NCI-H1417 (cell line): ENCODE data around the gene CAPN13.

ENCODE experiments used
- DNase-seq, 3 experiments: peaks; one replicate each; lab custom pipeline; 2025; lab: John Stamatoyannopoulos, UW

Gene CAPN13

GRCh38 chr2:30764021-30764800 is 43.0 kb downstream of the CAPN13 start:
- DNase-seq, result no peak

GRCh38 chr2:30763151-30763660 is 44.0 kb downstream of the CAPN13 start:
- DNase-seq, result no peak

GRCh38 chr2:30761226-30761625 is 46.0 kb downstream of the CAPN13 start:
- DNase-seq, result no peak

GRCh38 chr2:30759481-30759880 is 47.8 kb downstream of the CAPN13 start:
- no peak for DNase-seq

- DNase-seq, result no peak
Observed at GRCh38 chr2:30758191-30758651, 49.0 kb downstream of the CAPN13 start.

GRCh38 chr2:30757749-30758148 is 49.5 kb downstream of the CAPN13 start:
- DNase-seq, result no peak

GRCh38 chr2:30756971-30757370 is 50.3 kb downstream of the CAPN13 start:
- no peak for DNase-seq

- peak in 2 of 3 experiments; percentile 67 to 89 for DNase-seq
Observed at GRCh38 chr2:30756051-30756719, 51.1 kb downstream of the CAPN13 start.

- DNase-seq, result no peak
Observed at GRCh38 chr2:30753630-30754029, 53.6 kb downstream of the CAPN13 start.

GRCh38 chr2:30752811-30753210 is 54.4 kb downstream of the CAPN13 start:
- DNase-seq, result no peak

- DNase-seq, result peak in 1 of 3 experiments; percentile 9
Observed at GRCh38 chr2:30747206-30747605, 60.0 kb downstream of the CAPN13 start.

- DNase-seq, result no peak
Observed at GRCh38 chr2:30744823-30745222, 62.4 kb downstream of the CAPN13 start.

GRCh38 chr2:30741576-30741975 is 65.7 kb downstream of the CAPN13 start:
- DNase-seq, result no peak

- DNase-seq, result no peak
Observed at GRCh38 chr2:30738141-30738911, 68.9 kb downstream of the CAPN13 start.

- DNase-seq, result no peak
Observed at GRCh38 chr2:30737326-30737610, 70.0 kb downstream of the CAPN13 start.

GRCh38 chr2:30736461-30737325 is 70.6 kb downstream of the CAPN13 start:
- peak; percentile 13 to 96 (median 92) for DNase-seq

- DNase-seq, result no peak
Observed at GRCh38 chr2:30733876-30734520, 73.2 kb downstream of the CAPN13 start.

GRCh38 chr2:30732876-30733275 is 74.4 kb downstream of the CAPN13 start:
- DNase-seq, result no peak

GRCh38 chr2:30732376-30732775 is 74.9 kb downstream of the CAPN13 start:
- DNase-seq, result no peak

GRCh38 chr2:30731706-30732105 is 75.5 kb downstream of the CAPN13 start:
- no peak for DNase-seq
